HUES6 (cell line): ENCODE results near the gene GBP1.
"Not testable (repeated sequence)": the region's sequence is repeated elsewhere in the genome, so short reads cannot be mapped to it uniquely, and the experiment has no call there.

ENCODE experiments used
- H3K27ac ChIP-seq: 2 replicates; pipeline ENCODE4 v1.7.0; 2013; ENCODE audit warnings: low read depth, mild to moderate bottlenecking, low read length, inconsistent platforms
- H3K27me3 ChIP-seq: 2 replicates; pipeline ENCODE4 v1.6.1; 2013; ENCODE audit warnings: low read length; ENCODE audit not compliant: control insufficient read depth, insufficient read depth
- H3K36me3 ChIP-seq: 2 replicates; pipeline ENCODE4 v1.6.1; 2013; ENCODE audit warnings: low read length; ENCODE audit not compliant: control insufficient read depth, insufficient read depth
- H3K4me1 ChIP-seq: 2 replicates; pipeline ENCODE4 v1.6.1; 2013; ENCODE audit warnings: low read length; ENCODE audit not compliant: control insufficient read depth, insufficient read depth
- H3K4me3 ChIP-seq: 2 replicates; pipeline ENCODE4 v1.5.1; 2013; ENCODE audit warnings: low read depth, low read length
- H3K9ac ChIP-seq: one replicate; pipeline ENCODE4 v1.6.1; 2013; ENCODE audit warnings: mild to moderate bottlenecking, low read length
- H3K9me3 ChIP-seq: 2 replicates; pipeline ENCODE4 v1.6.1; 2013; ENCODE audit warnings: low read depth, low read length; ENCODE audit not compliant: control insufficient read depth, insufficient read depth

GBP1 gene

DNA sequence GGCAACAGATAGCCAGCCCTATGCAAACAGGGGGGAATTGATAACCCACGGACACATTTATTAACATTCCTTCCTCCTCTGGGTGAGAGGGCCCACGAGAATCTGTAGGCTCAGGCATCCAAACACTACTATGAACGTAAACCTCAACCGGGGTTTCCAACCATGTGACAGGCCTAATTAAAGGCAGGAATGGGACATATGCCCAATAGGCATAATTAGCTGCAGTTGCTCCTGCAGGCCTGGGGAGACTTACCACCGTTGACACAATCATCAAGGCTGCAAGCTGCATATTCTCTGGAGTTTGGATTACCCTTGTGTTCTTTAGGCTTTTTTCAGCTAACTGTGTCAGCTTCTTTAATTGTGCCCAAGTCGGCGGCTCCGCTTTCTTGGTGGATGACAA, 22.2 kb upstream of the GBP1 start:
- Histone ChIP-seq H3K4me1 (no peaks in the 10 kb centered on the region), H3K36me3 (no peaks in the 10 kb centered on the region), H3K27me3 (no peaks in the 10 kb centered on the region), H3K9ac (no peak overlapping the region), H3K9me3 (no peaks in the 10 kb centered on the region), H3K4me3 (no peak overlapping the region), H3K27ac (no peak overlapping the region)

GRCh38 chr1:89085781-89086180, 20.8 kb upstream of the GBP1 start:
- H3K27ac ChIP-seq: no peak overlapping the region
- H3K4me3 ChIP-seq: no peak overlapping the region
- no peaks in the 10 kb centered on the region for H3K27me3 ChIP-seq
- H3K4me1 ChIP-seq: no peaks in the 10 kb centered on the region
- H3K9me3 ChIP-seq: peaks cover 8% of the 10 kb centered on the region
- no peaks in the 10 kb centered on the region for H3K36me3 ChIP-seq
- H3K9ac ChIP-seq: no peak overlapping the region

- H3K4me3 ChIP-seq: no peak overlapping the region
- H3K4me1 ChIP-seq: no peaks in the 10 kb centered on the region
- no peak overlapping the region for H3K9ac ChIP-seq
- H3K9me3 ChIP-seq: peaks cover 20% of the 10 kb centered on the region
- H3K27me3 ChIP-seq: no peaks in the 10 kb centered on the region
- no peak overlapping the region for H3K27ac ChIP-seq
- no peaks in the 10 kb centered on the region for H3K36me3 ChIP-seq
These were observed 16.0 kb upstream of the GBP1 start for GRCh38 chr1:89081005-89081404.

DNA sequence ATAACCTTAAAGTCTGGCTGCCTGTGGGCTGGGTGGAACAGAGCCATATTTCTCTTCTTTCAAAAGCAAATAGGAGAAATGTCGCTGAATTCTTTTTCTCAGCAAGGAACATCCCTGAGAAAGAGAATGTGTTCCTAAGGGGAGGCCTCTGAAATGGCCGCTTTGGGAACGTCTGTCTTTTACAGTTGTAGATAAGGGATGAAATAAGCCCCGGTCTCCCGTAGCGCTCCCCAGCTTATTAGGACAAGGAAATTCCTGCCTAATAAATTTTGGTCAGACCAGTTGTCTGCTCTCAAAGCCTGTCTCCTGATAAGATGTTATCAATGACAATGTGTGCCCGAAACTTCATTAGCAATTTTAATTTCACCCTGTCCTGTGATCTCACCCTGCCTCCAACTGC, 15.1 kb upstream of the GBP1 start:
- H3K27me3 ChIP-seq, H3K36me3 ChIP-seq, H3K4me1 ChIP-seq, H3K27ac ChIP-seq, H3K4me3 ChIP-seq, H3K9ac ChIP-seq: not testable (repeated sequence)
- peaks cover 20% of the 10 kb centered on the region for H3K9me3 ChIP-seq

- H3K27me3 ChIP-seq, H3K4me1 ChIP-seq, H3K27ac ChIP-seq, H3K9me3 ChIP-seq, H3K4me3 ChIP-seq, H3K9ac ChIP-seq, H3K36me3 ChIP-seq: not testable (repeated sequence)
These were observed 7.6 kb upstream of the GBP1 start for GRCh38 chr1:89072466-89073065.

DNA sequence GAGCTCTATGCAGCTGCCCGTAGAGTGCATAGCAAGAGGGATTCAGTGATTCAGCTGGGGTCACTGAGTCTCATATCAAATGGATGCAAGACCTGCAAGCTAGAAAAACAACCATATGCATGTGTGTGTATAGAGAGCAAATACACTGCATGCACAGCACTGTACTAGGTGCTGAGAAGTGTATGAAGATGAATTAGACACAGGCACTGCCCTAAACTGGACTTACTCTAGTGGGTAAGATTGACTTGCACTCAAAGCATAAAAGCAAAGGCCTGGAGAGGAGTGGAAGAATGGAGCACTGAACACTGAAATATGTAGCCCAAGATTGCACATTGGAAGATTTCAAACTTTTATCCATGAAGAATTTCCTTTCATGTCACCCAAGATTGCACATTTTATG, 5.5 kb upstream of the GBP1 start:
- no peaks in the 10 kb centered on the region for H3K4me1 ChIP-seq
- no peak overlapping the region for H3K9ac ChIP-seq
- H3K27me3 ChIP-seq: no peaks in the 10 kb centered on the region
- no peak overlapping the region for H3K4me3 ChIP-seq
- H3K27ac ChIP-seq: no peak overlapping the region
- H3K36me3 ChIP-seq: no peaks in the 10 kb centered on the region
- no peaks in the 10 kb centered on the region for H3K9me3 ChIP-seq

DNA sequence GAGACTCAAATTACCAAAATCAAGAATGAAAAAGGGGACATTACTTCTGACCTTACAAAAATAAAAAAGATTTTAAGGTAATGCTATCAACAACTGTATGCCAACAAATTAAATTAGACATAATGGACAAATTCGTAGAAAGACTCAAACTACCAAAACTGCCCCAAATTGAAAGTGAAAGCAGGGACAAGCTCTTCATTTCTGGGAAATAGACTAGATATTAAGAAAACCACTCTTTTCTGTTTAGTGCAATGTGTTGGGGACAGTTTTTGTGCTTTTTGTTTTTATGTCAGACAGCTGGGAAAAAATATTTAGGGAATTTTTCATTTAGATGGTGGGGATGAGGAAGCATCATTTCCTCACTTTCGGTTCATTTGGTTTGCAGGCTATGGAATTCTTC, 4.9 kb upstream of the GBP1 start:
- H3K4me1 ChIP-seq: no peaks in the 10 kb centered on the region
- no peak overlapping the region for H3K27ac ChIP-seq
- H3K9ac ChIP-seq: no peak overlapping the region
- H3K4me3 ChIP-seq: no peak overlapping the region
- no peaks in the 10 kb centered on the region for H3K27me3 ChIP-seq
- H3K36me3 ChIP-seq: no peaks in the 10 kb centered on the region
- H3K9me3 ChIP-seq: no peaks in the 10 kb centered on the region

DNA sequence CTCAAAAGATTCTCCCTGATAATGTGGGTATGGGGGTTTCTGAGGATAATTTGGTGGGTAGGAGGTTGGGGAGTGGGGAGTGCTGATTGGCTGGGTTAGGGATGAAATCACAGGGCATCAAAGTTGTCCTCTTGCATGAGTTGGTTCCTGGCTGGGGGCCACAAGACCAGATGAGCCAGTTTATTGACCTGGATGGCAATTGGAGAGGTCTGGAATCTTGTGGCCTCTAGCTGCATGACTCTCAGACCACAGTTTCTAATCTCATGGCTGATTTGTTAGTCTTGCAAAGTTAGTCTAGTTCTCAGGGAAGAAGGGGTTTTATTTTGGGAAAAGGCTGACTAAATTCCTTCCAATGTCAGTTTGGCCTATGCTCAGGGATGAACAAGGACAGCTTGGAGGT, 3.3 kb upstream of the GBP1 start:
- Histone ChIP-seq H3K4me1 (no peaks in the 10 kb centered on the region), H3K27me3 (no peaks in the 10 kb centered on the region), H3K4me3 (no peak overlapping the region), H3K36me3 (no peaks in the 10 kb centered on the region), H3K9ac (no peak overlapping the region), H3K9me3 (no peaks in the 10 kb centered on the region), H3K27ac (no peak overlapping the region)

DNA sequence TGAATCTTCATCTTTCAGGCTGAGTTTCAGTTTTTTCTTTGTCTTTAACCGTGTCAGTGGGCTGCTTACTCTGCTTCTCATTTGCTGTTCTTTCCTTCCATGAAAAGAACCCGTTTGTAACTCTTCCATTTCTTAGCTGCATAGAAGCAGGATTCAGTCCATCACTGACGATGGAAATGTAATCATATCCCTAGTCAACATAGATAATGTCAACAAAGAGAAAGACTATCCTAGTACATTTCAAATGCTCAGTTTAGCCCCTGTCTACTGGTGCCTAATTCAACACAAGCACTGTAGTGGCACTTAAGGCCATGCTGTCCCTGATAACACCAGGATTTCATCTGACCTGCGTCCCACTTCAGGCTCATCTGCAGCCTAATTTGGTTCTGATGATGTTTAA, 376 bp downstream of the GBP1 start:
- no peak overlapping the region for H3K9ac ChIP-seq
- H3K27ac ChIP-seq: no peak overlapping the region
- no peaks in the 10 kb centered on the region for H3K9me3 ChIP-seq
- H3K27me3 ChIP-seq: no peaks in the 10 kb centered on the region
- H3K4me3 ChIP-seq: no peak overlapping the region
- no peaks in the 10 kb centered on the region for H3K36me3 ChIP-seq
- H3K4me1 ChIP-seq: no peaks in the 10 kb centered on the region

GRCh38 chr1:89063094-89063493, 1.9 kb downstream of the GBP1 start:
- Histone ChIP-seq H3K9ac (no peak overlapping the region), H3K27me3 (no peaks in the 10 kb centered on the region), H3K4me1 (no peaks in the 10 kb centered on the region), H3K27ac (no peak overlapping the region), H3K4me3 (no peak overlapping the region), H3K36me3 (no peaks in the 10 kb centered on the region), H3K9me3 (no peaks in the 10 kb centered on the region)

- Histone ChIP-seq H3K9ac (no peak overlapping the region), H3K4me1 (no peaks in the 10 kb centered on the region), H3K9me3 (no peaks in the 10 kb centered on the region), H3K27me3 (no peaks in the 10 kb centered on the region), H3K27ac (no peak overlapping the region), H3K4me3 (no peak overlapping the region), H3K36me3 (no peaks in the 10 kb centered on the region)
These were observed 4.9 kb downstream of the GBP1 start for GRCh38 chr1:89060091-89060490.

DNA sequence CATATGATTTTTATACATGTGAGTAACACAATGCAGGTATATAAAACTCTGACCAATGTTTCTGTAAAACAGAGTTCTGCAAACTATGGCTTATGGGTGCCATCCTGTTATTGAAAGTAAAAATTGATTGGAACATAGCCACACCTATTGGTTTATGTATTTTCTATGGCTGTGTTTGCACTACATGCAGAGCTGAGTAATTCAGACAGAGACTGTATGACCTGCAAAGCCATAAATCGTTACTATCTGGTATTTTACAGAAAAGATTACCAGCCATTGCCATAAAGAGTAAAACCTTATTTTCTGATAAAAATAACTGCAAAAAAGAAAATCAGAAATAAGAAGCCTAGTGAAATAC, 13.1 kb downstream of the GBP1 start:
- no peaks in the 10 kb centered on the region for H3K27me3 ChIP-seq
- no peaks in the 10 kb centered on the region for H3K36me3 ChIP-seq
- no peak overlapping the region for H3K27ac ChIP-seq
- H3K4me3 ChIP-seq: no peak overlapping the region
- no peaks in the 10 kb centered on the region for H3K4me1 ChIP-seq
- H3K9ac ChIP-seq: no peak overlapping the region
- H3K9me3 ChIP-seq: no peaks in the 10 kb centered on the region
